Stimulated activated CD4-positive, alpha-beta T cell treated with anti-CD3 and anti-CD28 coated beads, Interleukin-15, amount 100 ng/mL, for 24 hours (primary cell): Measurements from ENCODE around the gene ALK.

ENCODE experiments used
- DNase-seq: peaks from one replicate; pipeline ENCODE4 v3.0.0-alpha.2; 2020

Gene ALK

DNA sequence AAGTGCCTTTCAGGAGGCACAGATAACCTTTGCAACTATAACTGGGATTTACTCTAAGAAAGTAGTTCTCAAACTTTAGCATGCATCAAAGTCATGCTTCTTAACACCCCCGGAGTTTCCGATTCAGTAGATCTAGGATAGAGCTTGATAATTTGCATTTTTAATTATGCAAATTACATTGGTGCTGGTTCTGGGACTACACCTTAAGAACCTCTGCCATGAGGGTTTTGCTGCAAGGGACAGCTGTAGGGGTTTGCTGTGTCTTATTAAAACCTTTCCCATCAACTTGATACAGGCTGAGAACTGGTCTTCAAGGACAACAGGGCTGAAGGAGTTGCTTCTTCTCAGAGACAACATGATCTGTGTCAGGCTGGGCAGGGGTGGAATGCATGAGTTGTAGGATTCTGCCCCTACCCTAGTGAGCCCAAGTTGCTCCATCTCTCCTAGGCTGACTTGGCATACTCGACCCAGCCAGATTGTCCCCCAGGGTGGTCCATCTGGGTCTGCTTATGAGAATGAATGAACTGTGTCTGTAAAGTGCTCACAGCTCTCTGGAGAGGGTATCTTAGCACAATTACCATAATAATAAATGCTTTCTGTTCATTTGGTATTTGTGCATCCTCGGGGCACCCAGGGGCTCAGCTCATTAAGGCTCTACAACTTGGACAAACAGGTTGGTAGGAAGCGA, 573.5 kb downstream of the ALK start:
- no peak for DNase-seq

DNA sequence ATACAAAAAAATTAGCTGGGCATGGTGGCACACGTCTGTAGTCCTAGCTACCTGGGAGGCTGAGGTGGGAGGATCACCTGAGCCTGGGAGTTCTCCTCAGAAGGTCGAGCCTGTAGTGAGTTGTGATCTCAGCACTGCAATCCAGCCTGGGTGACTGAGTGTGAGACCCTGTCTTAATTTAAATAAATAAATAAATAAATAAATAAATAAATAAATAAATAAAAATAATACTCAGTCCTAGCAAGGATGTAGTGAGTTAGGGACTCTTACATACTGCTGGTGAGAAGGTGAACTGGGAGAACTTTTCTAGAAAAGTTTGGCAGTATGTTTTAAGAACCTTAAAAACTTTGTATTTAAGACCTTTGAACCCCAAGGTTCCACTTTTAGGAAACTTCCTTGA, 576.1 kb downstream of the ALK start:
- DNase-seq: no peak

DNA sequence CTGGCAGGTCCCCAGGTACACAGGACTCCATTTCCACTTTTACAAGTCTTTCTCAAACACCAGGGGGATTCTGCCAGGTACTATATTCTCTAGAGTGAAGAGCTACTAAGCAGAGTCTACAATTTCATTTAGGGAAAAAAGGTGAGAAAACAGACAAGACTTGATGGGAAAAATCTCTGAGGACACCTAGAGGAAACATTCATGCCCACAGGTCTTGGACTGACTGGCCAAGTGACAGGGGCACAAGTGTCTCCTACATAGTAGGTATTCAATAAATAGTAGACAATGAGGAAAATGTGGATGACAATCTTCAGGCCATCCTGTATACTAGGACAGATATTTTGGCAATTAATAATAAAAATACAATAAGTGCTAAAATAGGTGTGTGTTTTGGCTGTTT, 577.6 kb downstream of the ALK start:
- no peak for DNase-seq

GRCh38 chr2:29336341-29337241, 584.8 kb downstream of the ALK start:
- DNase-seq: no peak

- DNase-seq: no peak
Observed at GRCh38 chr2:29335396-29335795, 586.0 kb downstream of the ALK start.

- DNase-seq: no peak
Observed at GRCh38 chr2:29334706-29335105, 586.7 kb downstream of the ALK start.

DNA sequence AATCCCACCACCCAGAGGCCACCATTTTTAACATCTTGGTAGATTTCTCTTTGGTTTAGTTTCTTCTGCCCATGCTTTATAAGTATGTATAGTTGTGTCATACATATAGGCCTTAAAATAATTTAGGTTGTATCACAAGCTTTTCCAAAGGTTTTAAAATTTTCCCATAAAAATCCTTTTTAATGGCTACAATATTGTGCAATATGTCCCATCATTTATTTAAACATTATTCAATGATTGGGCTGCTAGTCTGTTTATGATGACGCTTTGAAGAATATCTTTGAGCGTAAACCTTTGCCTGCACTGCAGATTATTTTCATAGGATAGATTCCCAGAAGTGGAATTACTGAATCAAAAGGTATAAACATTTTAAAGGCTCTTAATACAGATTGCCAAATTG, 588.8 kb downstream of the ALK start:
- no peak for DNase-seq

- no peak for DNase-seq
Observed at GRCh38 chr2:29329899-29330298, 591.5 kb downstream of the ALK start.

GRCh38 chr2:29326926-29327325, 594.5 kb downstream of the ALK start:
- no peak for DNase-seq

- DNase-seq: no peak
Observed at GRCh38 chr2:29325544-29325943, 595.8 kb downstream of the ALK start.

DNA sequence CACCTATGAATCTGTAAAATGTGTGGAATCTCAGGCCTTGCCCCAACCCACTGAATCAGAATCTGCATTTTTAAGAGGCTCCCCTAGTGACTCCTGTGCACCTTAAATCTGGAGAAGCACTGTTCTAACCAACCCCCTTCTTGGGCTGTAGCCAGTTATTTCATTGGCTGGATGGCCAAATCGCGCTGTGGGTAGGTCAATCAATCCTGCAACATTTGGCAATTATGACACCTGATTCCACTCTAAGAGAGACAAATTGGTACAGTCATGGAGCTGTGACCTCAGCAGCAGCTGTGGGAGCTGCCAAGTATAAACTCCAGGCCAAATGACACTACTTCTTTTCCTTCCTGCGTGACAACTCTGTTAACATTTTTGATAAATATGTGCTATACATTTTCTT, 597.4 kb downstream of the ALK start:
- no peak for DNase-seq

DNA sequence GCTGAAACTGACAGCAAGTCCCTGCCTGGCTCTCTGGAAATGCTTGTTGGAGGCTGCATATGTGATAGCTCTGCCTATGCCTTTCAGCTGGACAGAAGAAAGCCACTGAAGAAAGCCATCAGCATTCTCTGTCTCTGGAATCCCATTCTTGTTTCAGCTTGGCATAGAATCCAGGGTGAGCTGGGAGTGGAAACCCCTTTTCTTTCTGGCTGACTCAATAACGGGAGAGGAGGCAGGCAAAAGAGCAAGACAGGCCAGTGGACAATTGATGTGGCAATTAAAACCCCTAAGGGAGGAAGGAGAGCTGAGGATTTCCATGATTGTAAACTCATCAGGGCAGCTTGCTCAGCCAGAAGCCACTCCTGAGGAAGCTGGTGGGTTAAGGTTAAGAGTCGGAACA, 598.1 kb downstream of the ALK start:
- DNase-seq: no peak

DNA sequence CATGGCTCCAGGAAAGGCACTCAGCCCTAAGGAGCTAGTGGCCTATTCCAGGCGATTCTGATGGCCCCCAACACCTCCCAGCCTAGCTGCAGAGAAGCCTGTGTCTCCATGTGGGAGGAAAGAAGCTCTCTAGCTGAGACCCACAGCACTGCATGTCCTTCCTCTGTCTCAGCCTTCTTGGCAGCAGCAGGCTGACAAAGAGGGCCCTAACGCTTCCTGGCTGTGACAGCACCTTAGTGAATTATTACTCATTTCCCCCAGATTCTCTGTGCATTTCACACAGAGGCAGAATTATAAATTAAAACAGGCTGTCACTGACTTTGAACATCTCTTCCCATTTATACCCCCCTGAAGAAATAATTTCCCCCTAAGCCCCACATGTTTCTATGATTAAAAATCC, 599.4 kb downstream of the ALK start:
- peak; percentile 13 for DNase-seq

GRCh38 chr2:29317801-29318485, 603.4 kb downstream of the ALK start:
- DNase-seq: no peak

GRCh38 chr2:29317077-29317517, 604.3 kb downstream of the ALK start:
- no peak for DNase-seq

GRCh38 chr2:29314816-29315571, 606.4 kb downstream of the ALK start:
- DNase-seq: peak; percentile 70

- no peak for DNase-seq
Observed at GRCh38 chr2:29311458-29311857, 609.9 kb downstream of the ALK start.

DNA sequence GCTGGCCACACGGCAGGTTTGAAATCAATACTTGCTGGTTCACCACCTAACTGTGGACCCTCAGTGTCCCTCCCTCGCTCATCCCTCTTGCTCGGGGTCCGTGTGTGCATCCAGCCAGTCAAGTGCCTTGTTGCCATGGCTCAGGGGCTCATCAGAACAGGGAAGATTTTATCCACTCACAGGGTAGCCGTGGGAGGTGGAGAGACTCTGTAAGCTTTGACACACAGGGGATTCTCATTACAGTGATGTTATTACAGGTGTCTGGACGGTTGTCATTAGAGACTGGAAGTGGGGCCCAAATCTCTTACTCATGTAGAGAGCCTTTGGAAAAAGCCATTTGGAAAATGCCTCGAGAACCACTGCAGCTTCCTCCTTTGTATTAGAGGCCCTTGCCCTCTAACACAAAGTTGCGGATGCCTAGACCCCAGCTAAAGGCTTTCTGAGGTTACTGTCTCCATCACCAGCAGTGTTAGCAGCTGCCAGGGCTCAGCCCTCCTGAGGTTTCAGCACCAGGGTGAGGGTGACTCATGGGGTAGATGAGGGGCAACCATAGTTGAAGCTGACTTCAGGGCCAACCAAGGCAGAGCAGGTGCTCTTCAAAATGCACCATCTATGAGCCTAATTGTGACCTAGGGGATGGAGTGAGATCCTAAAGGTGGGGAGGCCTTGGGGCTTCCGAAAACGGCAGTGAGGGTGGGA, 610.6 kb downstream of the ALK start:
- no peak for DNase-seq

DNA sequence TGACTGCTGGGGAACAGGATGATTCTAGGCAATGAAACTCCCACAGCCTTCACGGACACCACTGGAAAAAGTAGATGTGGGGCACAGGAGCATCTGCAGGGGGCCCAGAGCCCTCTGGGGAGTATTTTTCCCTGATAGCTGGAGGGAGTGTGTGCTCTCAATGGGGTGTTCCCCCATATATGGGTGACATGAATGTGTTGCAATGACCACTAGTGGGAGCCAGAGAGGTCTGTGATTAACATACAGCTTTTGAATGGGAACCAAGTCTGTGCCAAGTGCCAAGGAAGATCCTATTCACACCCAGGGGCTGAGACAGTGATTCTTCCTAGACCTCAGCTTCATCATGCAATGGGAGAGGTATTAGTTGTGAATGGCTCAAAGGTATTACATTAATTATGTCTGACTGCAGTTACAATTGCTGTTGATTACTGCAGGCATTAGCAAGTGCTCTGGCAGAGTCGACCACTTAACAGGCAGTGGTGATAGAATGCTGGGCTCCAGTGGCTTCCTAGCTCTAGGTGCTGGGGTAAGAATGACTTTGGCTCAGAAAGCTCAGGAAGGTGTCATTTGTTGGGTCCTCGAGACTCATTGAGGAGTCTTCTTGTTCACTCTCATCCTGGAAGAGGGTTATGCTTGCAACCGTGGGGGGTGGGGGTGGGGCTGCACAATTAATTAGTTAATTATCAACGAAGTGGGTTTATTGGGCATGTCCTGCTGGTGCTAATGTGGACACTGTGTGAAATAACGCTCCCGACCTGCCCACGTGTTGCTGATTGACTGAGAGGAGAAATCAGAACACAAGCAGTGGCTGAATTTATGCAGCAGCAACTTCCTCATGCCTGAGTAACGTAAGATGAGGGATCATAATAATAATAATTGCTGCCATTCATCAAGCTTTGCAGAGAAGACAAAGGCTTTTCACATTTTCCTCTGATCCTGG, 612.0 kb downstream of the ALK start:
- peak; percentile 53 for DNase-seq

GRCh38 chr2:29308366-29308765, 613.0 kb downstream of the ALK start:
- DNase-seq: no peak

DNA sequence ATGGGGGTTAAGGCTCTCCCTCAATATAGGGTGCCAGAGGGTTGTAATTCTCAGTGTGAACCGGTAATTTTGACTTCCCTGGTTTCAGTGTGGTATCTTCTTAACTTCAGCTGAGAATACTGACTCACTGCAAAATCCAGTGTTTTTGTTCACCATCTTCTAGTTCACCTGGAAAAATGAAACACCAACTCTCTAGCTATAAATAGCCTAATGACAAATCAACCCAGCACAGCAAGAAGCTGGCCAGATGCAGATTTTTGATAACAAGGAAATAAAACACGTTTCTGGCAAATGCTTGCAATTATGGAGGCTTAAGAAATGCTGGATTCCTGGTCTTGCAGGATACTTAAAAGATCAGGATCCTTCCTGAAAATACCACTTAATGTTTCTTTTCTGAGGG, 613.9 kb downstream of the ALK start:
- DNase-seq: no peak
